Thyroid gland (tissue), 4 donors: ENCODE results near the gene IRGC. TPM values are rescaled to one million over a fixed set of nuclear protein-coding genes. Genes with fewer than 3 reads are reported as not detected.
"Not testable (repeated sequence)": the region's sequence is repeated elsewhere in the genome, so short reads cannot be mapped to it uniquely, and the experiment has no call there.

ENCODE experiments used
- DNase-seq, 2 donors: peaks; one replicate each; pipeline ENCODE4 v3.0.0-alpha.2; 2019
- H3K27ac ChIP-seq, 3 donors: fragments of 200-600 bp; sonication (generic); 1 replicate in 2 of 3; 2 replicates in 1 of 3; pipeline ENCODE4 v1.5.1; 2016 to 2019; ENCODE audit warnings: mild to moderate bottlenecking in 1 of 3, moderate library complexity in 1 of 3
- H3K27me3 ChIP-seq: fragments of 200-600 bp; sonication (generic); one replicate; pipeline ENCODE4 v1.5.1; 2019
- H3K36me3 ChIP-seq, 2 donors: fragments of 200-600 bp; sonication (generic); one replicate each; pipeline ENCODE4 v1.5.1; 2016 to 2019
- H3K4me1 ChIP-seq, 2 donors: fragments of 200-600 bp; sonication (generic); one replicate each; pipeline ENCODE4 v1.5.1; 2017 to 2019
- H3K4me3 ChIP-seq, 3 donors: fragments of 200-600 bp; sonication (generic); replicated peaks in 1 of 3; 1 replicate in 2 of 3; 2 replicates in 1 of 3; pipeline ENCODE4 v1.5.1; 2016; ENCODE audit warnings: mild to moderate bottlenecking in 1 of 3
- H3K9me3 ChIP-seq: fragments of 200-600 bp; sonication (generic); one replicate; pipeline ENCODE4 v1.5.1; 2017
- POLR2A ChIP-seq, 2 donors: fragments of 450-650 bp; IDR thresholded peaks; one replicate each; pipeline ENCODE4 v1.6.1; 2017; ENCODE audit warnings: antibody characterized with exemption in 2 of 2, mild to moderate bottlenecking in 2 of 2, moderate library complexity in 1 of 2
- WGBS, 2 donors: methylation state at CpG; one replicate each; pipeline ENCODE4 v1.1.5; 2017; 5-methylcytosine and 5-hydroxymethylcytosine counted together
- intact Hi-C: fragments of 100-400 bp; cut with DNase I; formaldehyde crosslinking; loops from one replicate; pipeline ENCODE4 v1.15.1; 2023
- total RNA-seq, 4 donors: library from RNA; depleted of rRNA; stranded (reverse); fragments of >200 nt; gene quantifications; one replicate each; pipeline ENCODE4 v1.2.3, GENCODE V29; 2016
- TF ChIP-seq, protein P1 (sequence below), 6 experiments: fragments of 200-600 bp in 3 of 6; fragments of 450-650 bp in 3 of 6; sonication (generic) in 3 of 6; IDR thresholded peaks; one replicate each; pipeline ENCODE4 v1.5.1; 2016 to 2019; ENCODE audit warnings: antibody characterized with exemption in 6 of 6, mild to moderate bottlenecking in 2 of 6, inconsistent platforms in 1 of 6, moderate library complexity in 1 of 6

The IRGC gene
- total RNA-seq, 4 donors from 2014 or later = 1.1 TPM; not detected in 3

DNA sequence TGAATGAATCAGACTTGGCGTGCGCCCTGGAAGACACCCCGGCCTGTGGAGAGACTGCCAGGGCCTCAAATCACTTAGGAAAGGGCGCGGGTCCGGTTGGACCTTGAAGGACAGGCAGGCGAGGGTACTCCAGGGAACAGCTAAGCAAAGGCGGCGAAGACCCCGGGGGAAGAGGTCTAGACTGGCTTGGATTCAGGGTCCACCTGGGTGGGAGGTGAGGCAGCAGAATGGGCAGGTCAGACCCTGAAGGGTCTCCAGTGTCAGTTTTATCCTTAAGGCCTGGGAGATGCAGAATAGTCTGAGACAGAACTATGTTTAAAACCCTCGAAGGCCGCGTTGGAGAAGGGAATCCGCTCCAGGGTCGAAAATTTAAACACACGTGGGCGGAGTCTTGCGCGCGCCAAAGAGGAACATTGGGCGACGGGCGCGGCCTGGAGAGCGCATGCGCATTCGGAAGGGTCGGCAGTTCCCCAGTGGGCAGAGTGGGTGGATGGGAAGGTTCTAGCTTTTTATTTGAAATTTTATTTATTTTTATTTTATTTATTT is 39.5 kb downstream of the IRGC start:
- 0 to 3% methylated on average over 22 to 28 of the region's 28 CpGs for WGBS, 2 donors
- intact Hi-C loops = no loop called here

DNA sequence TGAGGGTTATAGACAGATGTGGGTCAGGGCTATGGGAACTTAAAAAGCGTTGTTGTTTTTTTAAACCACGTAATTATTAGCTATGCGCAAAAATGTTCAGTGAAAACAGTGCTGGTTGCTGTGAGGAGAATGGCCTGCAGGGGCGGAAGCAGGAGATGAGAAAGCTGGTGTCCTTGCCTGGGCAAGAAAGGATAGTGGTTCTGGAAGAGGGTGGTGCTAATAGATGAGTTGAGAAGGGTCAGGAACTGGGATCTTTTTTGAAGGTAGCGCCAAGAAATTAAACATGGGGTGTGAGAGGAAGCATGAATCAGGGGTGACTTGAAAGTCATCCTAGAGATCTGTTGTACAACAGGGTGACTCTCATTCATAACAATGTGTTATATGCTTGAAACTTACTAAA is 43.6 kb downstream of the IRGC start:
- 69 to 75% methylated on average over 5 of the region's 5 CpGs for WGBS, 2 donors
- H3K4me1 ChIP-seq = no peaks in the 10 kb centered on the region
- no peak for DNase-seq
- H3K27me3 ChIP-seq = no peaks in the 10 kb centered on the region
- no peaks in the 10 kb centered on the region for H3K36me3 ChIP-seq
- H3K4me3 ChIP-seq = no peak overlapping the region
- no peak overlapping the region for H3K27ac ChIP-seq
- H3K9me3 ChIP-seq = no peaks in the 10 kb centered on the region
- intact Hi-C loops = no loop called here
- no peak for TF ChIP-seq POLR2A (IDR thresholded peaks at IDR 0.05)
- TF ChIP-seq, protein P1, sequence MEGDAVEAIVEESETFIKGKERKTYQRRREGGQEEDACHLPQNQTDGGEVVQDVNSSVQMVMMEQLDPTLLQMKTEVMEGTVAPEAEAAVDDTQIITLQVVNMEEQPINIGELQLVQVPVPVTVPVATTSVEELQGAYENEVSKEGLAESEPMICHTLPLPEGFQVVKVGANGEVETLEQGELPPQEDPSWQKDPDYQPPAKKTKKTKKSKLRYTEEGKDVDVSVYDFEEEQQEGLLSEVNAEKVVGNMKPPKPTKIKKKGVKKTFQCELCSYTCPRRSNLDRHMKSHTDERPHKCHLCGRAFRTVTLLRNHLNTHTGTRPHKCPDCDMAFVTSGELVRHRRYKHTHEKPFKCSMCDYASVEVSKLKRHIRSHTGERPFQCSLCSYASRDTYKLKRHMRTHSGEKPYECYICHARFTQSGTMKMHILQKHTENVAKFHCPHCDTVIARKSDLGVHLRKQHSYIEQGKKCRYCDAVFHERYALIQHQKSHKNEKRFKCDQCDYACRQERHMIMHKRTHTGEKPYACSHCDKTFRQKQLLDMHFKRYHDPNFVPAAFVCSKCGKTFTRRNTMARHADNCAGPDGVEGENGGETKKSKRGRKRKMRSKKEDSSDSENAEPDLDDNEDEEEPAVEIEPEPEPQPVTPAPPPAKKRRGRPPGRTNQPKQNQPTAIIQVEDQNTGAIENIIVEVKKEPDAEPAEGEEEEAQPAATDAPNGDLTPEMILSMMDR (IDR thresholded peaks at IDR 0.05) = no peak

More for the DNA sequence above, 39.5 kb downstream of the IRGC start:
- H3K27me3 ChIP-seq = no peaks in the 10 kb centered on the region
- DNase-seq = peak; percentile 77 to 78
- H3K4me1 ChIP-seq = peaks cover 11 to 13% of the 10 kb centered on the region in 2 donors
- peak overlapping the region; percentile 16 to 60 (median 41) for H3K4me3 ChIP-seq
- H3K9me3 ChIP-seq = no peaks in the 10 kb centered on the region
- H3K36me3 ChIP-seq = peaks cover 0 to 4% of the 10 kb centered on the region in 2 donors
- peak overlapping the region; percentile 86 to 99 (median 95) for H3K27ac ChIP-seq
- no peak for TF ChIP-seq POLR2A (IDR thresholded peaks at IDR 0.05)
- TF ChIP-seq, protein P1 (IDR thresholded peaks at IDR 0.05) = no peak

DNA sequence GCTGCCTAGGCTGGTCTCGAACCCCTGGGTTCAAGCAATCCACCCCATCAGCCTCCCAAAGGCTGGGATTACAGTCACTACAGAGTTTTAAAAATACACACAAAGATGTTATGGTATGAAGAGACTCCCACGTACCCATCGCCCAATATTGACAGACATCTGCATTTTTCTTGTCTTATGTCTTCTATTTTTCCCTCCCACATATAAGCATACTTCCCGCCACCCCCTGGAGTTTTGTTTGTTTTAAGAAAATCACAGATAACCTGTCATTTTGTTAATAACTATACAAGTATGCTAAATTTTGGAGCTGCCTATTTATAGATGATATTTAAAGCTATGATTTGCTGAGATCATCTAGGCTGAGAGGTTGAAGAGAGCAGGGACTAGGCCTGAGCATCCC is 45.1 kb downstream of the IRGC start:
- no peak for TF ChIP-seq POLR2A (IDR thresholded peaks at IDR 0.05)
- TF ChIP-seq, protein P1 (IDR thresholded peaks at IDR 0.05) = no peak
- WGBS, 2 donors = 92% methylated on average over 4 of the region's 4 CpGs
- H3K27ac ChIP-seq = no peak overlapping the region
- intact Hi-C loops = no loop called here
- H3K4me3 ChIP-seq = no peak overlapping the region
- no peaks in the 10 kb centered on the region for H3K9me3 ChIP-seq
- no peaks in the 10 kb centered on the region for H3K27me3 ChIP-seq
- no peaks in the 10 kb centered on the region for H3K36me3 ChIP-seq
- no peak for DNase-seq
- H3K4me1 ChIP-seq = peaks cover 0 to 12% of the 10 kb centered on the region in 2 donors

DNA sequence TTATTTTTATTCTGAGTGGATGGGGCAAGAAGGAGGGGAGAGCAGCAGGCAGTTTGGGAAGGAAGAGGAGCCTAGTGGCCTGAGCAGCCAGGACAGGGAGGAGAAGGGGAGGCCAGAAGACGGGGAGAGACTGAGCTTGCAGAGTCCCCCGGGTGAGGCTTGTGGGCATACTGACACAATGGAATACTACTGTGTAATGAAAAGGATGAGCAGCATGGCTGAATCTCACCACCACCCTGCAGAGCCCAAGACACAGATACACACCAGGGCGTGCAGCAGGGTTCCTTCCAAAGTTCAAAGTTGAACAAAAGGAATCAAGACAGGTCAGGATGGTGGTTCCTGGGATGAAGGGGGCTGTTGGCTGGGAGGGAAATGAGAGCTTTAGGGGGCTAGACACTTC is 46.9 kb downstream of the IRGC start:
- Histone ChIP-seq H3K9me3 (no peaks in the 10 kb centered on the region), H3K27ac (no peak overlapping the region), H3K27me3 (no peaks in the 10 kb centered on the region), H3K4me3 (no peak overlapping the region), H3K4me1 (peaks cover 0 to 12% of the 10 kb centered on the region in 2 donors), H3K36me3 (no peaks in the 10 kb centered on the region)
- 87 to 88% methylated on average over 3 of the region's 3 CpGs for WGBS, 2 donors
- DNase-seq = no peak
- TF ChIP-seq, protein P1 (IDR thresholded peaks at IDR 0.05) = no peak
- no peak for TF ChIP-seq POLR2A (IDR thresholded peaks at IDR 0.05)
- intact Hi-C loops = no loop called here

DNA sequence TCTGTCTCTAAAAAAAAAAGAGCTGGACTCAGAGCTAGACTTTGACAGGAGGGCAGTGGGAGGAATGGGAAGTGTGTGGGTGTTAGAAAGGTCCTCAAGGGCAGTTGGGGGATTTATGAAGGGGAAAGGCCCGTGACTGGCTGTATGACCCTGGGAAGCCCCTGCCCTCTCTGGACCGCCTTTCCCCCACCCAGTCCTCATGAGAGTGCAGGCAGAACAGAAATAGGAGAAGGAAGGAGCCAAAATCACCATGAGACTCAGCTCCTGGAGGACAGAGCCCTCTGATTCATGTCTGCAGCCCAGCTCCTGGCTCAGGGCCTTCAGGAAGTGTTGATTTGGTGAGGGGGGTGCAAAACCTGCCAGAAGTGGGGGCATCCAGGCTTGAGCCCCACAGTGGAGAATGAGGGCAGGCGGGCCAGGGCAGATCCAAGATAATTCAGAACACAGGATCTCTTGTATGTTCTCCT is 47.6 kb downstream of the IRGC start:
- no peak for DNase-seq
- peaks cover 0 to 12% of the 10 kb centered on the region in 2 donors for H3K4me1 ChIP-seq
- no peaks in the 10 kb centered on the region for H3K27me3 ChIP-seq
- intact Hi-C loops = no loop called here
- H3K4me3 ChIP-seq = no peak overlapping the region
- no peaks in the 10 kb centered on the region for H3K36me3 ChIP-seq
- WGBS, 2 donors = 52% methylated on average over 3 of the region's 3 CpGs
- TF ChIP-seq, protein P1 (IDR thresholded peaks at IDR 0.05) = no peak
- no peak for TF ChIP-seq POLR2A (IDR thresholded peaks at IDR 0.05)
- peak overlapping the region in 2 of 3 donors; percentile 1 to 30 for H3K27ac ChIP-seq
- no peaks in the 10 kb centered on the region for H3K9me3 ChIP-seq

DNA sequence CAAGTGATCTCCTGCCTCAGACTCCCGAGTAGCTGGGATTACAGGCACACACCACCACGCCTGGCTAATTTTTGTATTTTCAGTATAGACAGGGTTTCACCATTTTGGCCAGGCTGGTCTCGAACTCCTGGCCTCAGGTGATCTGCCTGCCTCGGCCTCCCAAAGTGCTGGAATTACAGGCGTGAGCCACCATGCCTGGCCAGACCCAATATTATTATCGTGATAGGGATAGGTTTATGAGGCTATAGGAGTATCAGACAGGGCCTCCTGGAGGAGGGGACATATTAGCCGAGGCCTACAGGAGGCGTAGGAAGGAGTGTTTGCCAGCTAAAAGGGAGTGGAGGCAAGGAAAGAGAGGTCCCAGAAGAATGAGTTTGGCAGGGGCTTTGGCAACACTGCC is 48.8 kb downstream of the IRGC start:
- DNase-seq, H3K4me3 ChIP-seq, H3K27me3 ChIP-seq, H3K36me3 ChIP-seq, intact Hi-C loops, H3K9me3 ChIP-seq: not testable (repeated sequence)
- 66 to 70% methylated on average over 8 of the region's 8 CpGs for WGBS, 2 donors
- Histone ChIP-seq H3K4me1 (peaks cover 0 to 12% of the 10 kb centered on the region in 2 donors), H3K27ac (peak overlapping the region in 1 of 3 donors; percentile 63)
